Astrocyte (in vitro differentiated cells and primary cell): ENCODE results near the gene HECW1. TPM values are rescaled to one million over a fixed set of nuclear protein-coding genes. Genes with fewer than 3 reads are reported as not detected.
"Not testable (repeated sequence)": the region's sequence is repeated elsewhere in the genome, so short reads cannot be mapped to it uniquely, and the experiment has no call there.

Experiments
- DNase-seq: peaks from one replicate; pipeline ENCODE4 v3.0.0-alpha.2; 2010; ENCODE audit warnings: low read depth
- FAIRE-seq: peaks from 2 replicates; lab custom pipeline; 2011; peaks lifted over from hg19 to GRCh38; lab: Jason Lieb, UNC
- H2AFZ ChIP-seq: 2 replicates; pipeline ENCODE4 v1.6.0; 2012; ENCODE audit warnings: low read depth, low read length, inconsistent platforms
- H3K27ac ChIP-seq: 2 replicates; pipeline ENCODE4 v1.5.1; 2011; ENCODE audit warnings: low read depth, low read length, inconsistent platforms
- H3K27me3 ChIP-seq: 2 replicates; pipeline ENCODE4 v1.6.0; 2011; ENCODE audit warnings: low read length, inconsistent platforms; ENCODE audit not compliant: insufficient read depth
- H3K36me3 ChIP-seq: 2 replicates; pipeline ENCODE4 v1.5.1; 2011; ENCODE audit warnings: low read length, inconsistent platforms; ENCODE audit not compliant: insufficient read depth
- H3K4me1 ChIP-seq: 2 replicates; pipeline ENCODE4 v1.5.1; 2011; ENCODE audit warnings: low read length, inconsistent platforms; ENCODE audit not compliant: insufficient read depth
- H3K4me2 ChIP-seq: 2 replicates; pipeline ENCODE4 v1.6.0; 2012; ENCODE audit warnings: low read length, inconsistent platforms
- H3K4me3 ChIP-seq: 2 replicates; pipeline ENCODE4 v1.5.1; 2011; ENCODE audit warnings: low read depth, mild to moderate bottlenecking, low read length, inconsistent platforms; ENCODE audit not compliant: insufficient read depth
- H3K79me2 ChIP-seq: 2 replicates; pipeline ENCODE4 v1.6.0; 2012; ENCODE audit warnings: mild to moderate bottlenecking, low read length, inconsistent platforms; ENCODE audit not compliant: insufficient read depth
- H3K9ac ChIP-seq: 2 replicates; pipeline ENCODE4 v1.6.0; 2012; ENCODE audit warnings: mild to moderate bottlenecking, low read length, inconsistent platforms
- H3K9me3 ChIP-seq: 2 replicates; pipeline ENCODE4 v1.5.1; 2012; ENCODE audit warnings: low read depth, mild to moderate bottlenecking, low read length, inconsistent platforms; ENCODE audit not compliant: insufficient read depth
- H4K20me1 ChIP-seq: 2 replicates; pipeline ENCODE4 v1.6.0; 2012; ENCODE audit warnings: low read length, inconsistent platforms; ENCODE audit not compliant: insufficient read depth
- H3K27ac Mint-ChIP-seq: one replicate; pipeline ENCODE4 v1.8.0; 2021; ENCODE audit warnings: mild to moderate bottlenecking, mixed read lengths; ENCODE audit not compliant: unreplicated experiment
- H3K27me3 Mint-ChIP-seq: one replicate; pipeline ENCODE4 v1.8.0; 2021; ENCODE audit warnings: low read depth, mixed read lengths; ENCODE audit not compliant: unreplicated experiment
- H3K36me3 Mint-ChIP-seq: one replicate; pipeline ENCODE4 v1.8.0; 2021; ENCODE audit warnings: low read depth, mixed read lengths; ENCODE audit not compliant: unreplicated experiment
- H3K4me1 Mint-ChIP-seq: one replicate; pipeline ENCODE4 v1.8.0; 2021; ENCODE audit warnings: low read depth, mixed read lengths; ENCODE audit not compliant: unreplicated experiment
- H3K4me3 Mint-ChIP-seq: one replicate; pipeline ENCODE4 v1.8.0; 2021; ENCODE audit warnings: mild to moderate bottlenecking, moderate library complexity, mixed read lengths; ENCODE audit not compliant: unreplicated experiment
- H3K9me3 Mint-ChIP-seq: one replicate; pipeline ENCODE4 v1.8.0; 2021; ENCODE audit warnings: mild to moderate bottlenecking, mixed read lengths; ENCODE audit not compliant: unreplicated experiment
- EZH2 ChIP-seq: IDR thresholded peaks from 2 replicates; pipeline ENCODE4 v1.6.1; 2012; ENCODE audit warnings: mild to moderate bottlenecking, low read length, inconsistent platforms; ENCODE audit not compliant: insufficient read depth
- total RNA-seq: library from RNA; stranded (reverse); gene quantifications from 2 replicates; pipeline ENCODE4 v1.2.1, GENCODE V29; 2021
- TF ChIP-seq, protein P1 (sequence below): IDR thresholded peaks from 2 replicates; pipeline ENCODE4 v1.5.1; 2011; ENCODE audit warnings: low read depth, mild to moderate bottlenecking, inconsistent platforms, low read length, moderate library complexity; ENCODE audit not compliant: insufficient read depth

HECW1 gene
- total RNA-seq, 1 donor from 2014 or later, result 3.3 TPM

DNA sequence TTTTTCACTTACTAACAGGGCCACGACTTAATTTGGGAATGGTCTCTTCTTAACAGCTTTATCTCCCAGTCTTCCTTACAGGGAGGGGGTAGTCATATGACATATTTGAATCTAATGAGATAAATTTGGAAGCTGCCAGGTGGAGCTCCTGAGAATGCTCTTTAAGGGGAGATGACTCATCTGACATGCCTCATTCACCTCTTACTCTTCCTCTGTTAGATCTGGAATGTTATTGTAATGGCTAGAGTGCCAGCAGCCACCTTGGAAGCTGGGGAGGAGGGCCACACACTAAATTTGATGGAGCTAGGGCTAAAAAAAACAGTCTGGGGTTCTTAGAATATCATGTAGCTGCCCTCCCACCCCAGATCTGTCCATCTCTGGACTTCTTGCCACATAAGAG lies 22.7 kb downstream of the HECW1 start:
- FAIRE-seq (peak; percentile 26), DNase-seq (peak; percentile 38)
- Histone ChIP-seq H3K4me1 (peaks cover 26% of the 10 kb centered on the region), H3K9me3 (no peaks in the 10 kb centered on the region), H2AFZ (no peak overlapping the region), H3K36me3 (no peaks in the 10 kb centered on the region), H3K4me2 (no peak overlapping the region), H3K4me3 (no peak overlapping the region), H3K27me3 (no peaks in the 10 kb centered on the region), H3K27ac (no peak overlapping the region), H3K79me2 (no peaks in the 10 kb centered on the region), H3K9ac (no peak overlapping the region), H4K20me1 (no peaks in the 10 kb centered on the region)
- no peak overlapping the region for H3K4me3 Mint-ChIP-seq
- TF ChIP-seq EZH2, result no peak
- TF ChIP-seq, protein P1, sequence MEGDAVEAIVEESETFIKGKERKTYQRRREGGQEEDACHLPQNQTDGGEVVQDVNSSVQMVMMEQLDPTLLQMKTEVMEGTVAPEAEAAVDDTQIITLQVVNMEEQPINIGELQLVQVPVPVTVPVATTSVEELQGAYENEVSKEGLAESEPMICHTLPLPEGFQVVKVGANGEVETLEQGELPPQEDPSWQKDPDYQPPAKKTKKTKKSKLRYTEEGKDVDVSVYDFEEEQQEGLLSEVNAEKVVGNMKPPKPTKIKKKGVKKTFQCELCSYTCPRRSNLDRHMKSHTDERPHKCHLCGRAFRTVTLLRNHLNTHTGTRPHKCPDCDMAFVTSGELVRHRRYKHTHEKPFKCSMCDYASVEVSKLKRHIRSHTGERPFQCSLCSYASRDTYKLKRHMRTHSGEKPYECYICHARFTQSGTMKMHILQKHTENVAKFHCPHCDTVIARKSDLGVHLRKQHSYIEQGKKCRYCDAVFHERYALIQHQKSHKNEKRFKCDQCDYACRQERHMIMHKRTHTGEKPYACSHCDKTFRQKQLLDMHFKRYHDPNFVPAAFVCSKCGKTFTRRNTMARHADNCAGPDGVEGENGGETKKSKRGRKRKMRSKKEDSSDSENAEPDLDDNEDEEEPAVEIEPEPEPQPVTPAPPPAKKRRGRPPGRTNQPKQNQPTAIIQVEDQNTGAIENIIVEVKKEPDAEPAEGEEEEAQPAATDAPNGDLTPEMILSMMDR, result no peak
- peak overlapping the region; percentile 1 for H3K27ac Mint-ChIP-seq
- no peaks in the 10 kb centered on the region for H3K27me3 Mint-ChIP-seq
- no peaks in the 10 kb centered on the region for H3K9me3 Mint-ChIP-seq
- peaks cover 43% of the 10 kb centered on the region for H3K4me1 Mint-ChIP-seq
- H3K36me3 Mint-ChIP-seq, result no peaks in the 10 kb centered on the region

GRCh38 chr7:43136064-43136463 lies 23.6 kb downstream of the HECW1 start:
- TF ChIP-seq, protein P1, result no peak
- TF ChIP-seq EZH2, result no peak
- no peak overlapping the region for H3K4me3 ChIP-seq
- H3K36me3 Mint-ChIP-seq, result no peaks in the 10 kb centered on the region
- H2AFZ ChIP-seq, result no peak overlapping the region
- DNase-seq (no peak), FAIRE-seq (no peak)
- H3K4me2 ChIP-seq, result no peak overlapping the region
- H3K4me1 Mint-ChIP-seq, result peaks cover 50% of the 10 kb centered on the region
- H4K20me1 ChIP-seq, result no peaks in the 10 kb centered on the region
- H3K4me3 Mint-ChIP-seq, result no peak overlapping the region
- H3K9me3 Mint-ChIP-seq, result no peaks in the 10 kb centered on the region
- H3K4me1 ChIP-seq, result peaks cover 30% of the 10 kb centered on the region
- H3K36me3 ChIP-seq, result no peaks in the 10 kb centered on the region
- H3K9me3 ChIP-seq, result no peaks in the 10 kb centered on the region
- no peaks in the 10 kb centered on the region for H3K27me3 Mint-ChIP-seq
- H3K9ac ChIP-seq, result no peak overlapping the region
- no peak overlapping the region for H3K27ac ChIP-seq
- no peaks in the 10 kb centered on the region for H3K27me3 ChIP-seq
- H3K27ac Mint-ChIP-seq, result no peak overlapping the region
- H3K79me2 ChIP-seq, result no peaks in the 10 kb centered on the region

DNA sequence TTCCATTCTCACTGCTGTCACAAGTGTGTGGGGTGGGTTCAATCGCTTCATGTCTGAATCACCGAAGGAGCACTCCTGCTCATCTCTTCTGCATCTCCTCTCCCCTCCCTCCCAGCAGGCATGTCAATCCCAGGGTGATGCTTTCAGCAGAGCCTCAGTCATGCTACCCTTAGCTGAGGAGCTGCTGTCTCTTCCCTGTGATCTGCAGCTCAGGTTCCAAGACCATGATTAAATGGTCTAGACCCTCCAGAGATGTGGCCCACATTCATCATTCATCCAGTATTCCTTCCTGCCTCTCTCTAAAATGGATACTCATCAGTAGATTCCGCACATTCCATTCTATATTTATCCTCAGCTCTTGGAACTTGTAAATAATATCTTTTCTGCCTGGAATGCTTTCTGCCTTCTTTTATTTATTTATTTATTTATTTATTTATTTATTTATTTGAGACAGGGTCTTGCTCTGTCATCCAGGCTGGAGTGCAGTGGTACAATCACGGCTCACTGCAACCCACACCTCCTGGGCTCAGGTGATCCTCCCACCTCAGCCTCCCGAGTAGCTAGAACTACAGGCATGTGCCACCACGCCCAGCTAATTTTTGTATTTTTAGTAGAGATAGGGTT lies 24.8 kb downstream of the HECW1 start:
- not testable (repeated sequence) for H3K36me3 Mint-ChIP-seq, H4K20me1 ChIP-seq, H3K27me3 ChIP-seq, H3K9me3 ChIP-seq, H3K9ac ChIP-seq, H3K4me3 ChIP-seq, H3K9me3 Mint-ChIP-seq, H3K36me3 ChIP-seq, H3K79me2 ChIP-seq, H3K27ac ChIP-seq, H3K27me3 Mint-ChIP-seq
- Histone ChIP-seq H3K4me1 (peaks cover 33% of the 10 kb centered on the region), H3K4me2 (peak overlapping the region; percentile 42), H2AFZ (peak overlapping the region; percentile 15)
- H3K27ac Mint-ChIP-seq, result peak overlapping the region; percentile 97
- H3K4me3 Mint-ChIP-seq, result peak overlapping the region; percentile 2
- DNase-seq (peak; percentile 70), FAIRE-seq (peak; percentile 34)
- H3K4me1 Mint-ChIP-seq, result peaks cover 53% of the 10 kb centered on the region
